Erythroblast (primary cell): ENCODE measurements around the gene KLHL34.

ENCODE experiments used
- DNase-seq, 2 experiments: peaks; one replicate each; lab custom pipeline; 2025; lab: John Stamatoyannopoulos, UW
- GATA1 ChIP-seq: IDR thresholded peaks from 2 replicates; pipeline ENCODE4 v1.6.1; 2011; ENCODE audit warnings: low read depth, mild to moderate bottlenecking, control low read depth, low read length, moderate library complexity
- POLR2A ChIP-seq: IDR thresholded peaks from 2 replicates; pipeline ENCODE4 v1.6.1; 2011; ENCODE audit warnings: mild to moderate bottlenecking, low read length

The KLHL34 gene

GRCh38 chrX:21623778-21624501 lies 34.2 kb downstream of the KLHL34 start:
- TF ChIP-seq GATA1 (no peak), POLR2A (no peak)
- DNase-seq = no peak

GRCh38 chrX:21620234-21620633 lies 37.9 kb downstream of the KLHL34 start:
- TF ChIP-seq GATA1 = no peak
- no peak for TF ChIP-seq POLR2A
- no peak for DNase-seq

DNA sequence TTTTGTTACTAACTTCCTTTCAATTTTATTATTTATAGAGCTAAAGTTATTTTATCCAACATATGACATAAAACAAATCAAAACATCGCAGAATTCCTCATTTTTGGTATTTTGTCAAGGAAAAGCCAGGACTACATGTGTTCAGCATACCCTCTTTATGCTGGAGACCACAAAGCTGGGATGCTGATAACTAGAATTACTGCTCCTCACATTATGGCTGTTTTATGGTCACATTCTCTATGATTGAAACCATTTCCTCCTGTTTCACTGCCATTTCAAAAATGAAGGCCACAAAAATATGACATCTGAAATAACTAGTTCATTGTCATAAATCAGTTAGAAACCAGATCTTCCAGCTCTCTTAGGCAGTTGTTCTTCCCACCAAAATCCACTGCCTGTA lies 41.7 kb downstream of the KLHL34 start:
- no peak for DNase-seq
- TF ChIP-seq GATA1 = no peak
- TF ChIP-seq POLR2A = no peak

GRCh38 chrX:21612154-21612553 lies 46.0 kb downstream of the KLHL34 start:
- DNase-seq = no peak
- TF ChIP-seq POLR2A (no peak), GATA1 (no peak)

DNA sequence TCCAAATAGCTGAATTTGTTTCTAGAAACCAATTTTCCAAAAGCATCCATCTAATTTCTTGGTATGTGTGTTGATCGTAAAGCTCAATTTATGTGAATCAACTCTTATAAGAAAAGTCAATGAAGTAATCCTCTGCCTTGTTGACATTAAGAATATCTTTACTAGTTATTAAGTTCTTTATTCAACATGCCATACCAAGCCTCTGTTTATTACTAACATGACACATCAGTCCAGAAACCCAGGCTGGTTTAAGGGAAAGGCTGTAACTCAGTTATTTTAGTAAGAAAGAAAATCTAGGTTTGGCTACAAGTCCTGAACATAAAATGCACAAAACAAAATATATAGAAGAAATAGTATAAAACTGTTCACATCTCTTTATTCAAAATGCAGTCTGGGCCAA lies 48.0 kb downstream of the KLHL34 start:
- TF ChIP-seq POLR2A (no peak), GATA1 (no peak)
- DNase-seq = no peak

DNA sequence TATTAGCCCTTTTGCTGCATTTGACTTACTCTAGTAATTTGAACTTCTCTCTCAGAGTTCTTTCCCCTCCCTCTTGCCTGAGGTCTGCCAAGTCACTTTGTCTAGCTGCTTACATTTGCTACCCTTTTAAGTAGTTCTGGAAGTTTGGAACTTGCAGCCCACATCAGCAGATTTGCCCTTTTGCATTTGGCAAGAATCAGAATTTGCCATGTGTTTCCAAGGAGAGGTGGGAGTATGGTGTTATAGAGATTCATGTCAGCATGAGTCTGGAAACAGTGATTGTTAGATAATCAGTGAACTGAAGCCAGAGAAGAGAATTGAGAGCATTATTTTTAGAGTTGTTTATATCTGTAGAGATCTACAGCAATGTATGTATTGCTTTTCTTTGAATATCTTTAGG lies 52.1 kb downstream of the KLHL34 start:
- TF ChIP-seq GATA1 (no peak), POLR2A (no peak)
- DNase-seq = no peak
